Testis (tissue), 2 donors: ENCODE data around the gene MPL.

Source experiments
- CTCF ChIP-seq, 3 experiments: fragments of 450-650 bp in 2 of 3; fragments of 200-600 bp in 1 of 3; sonication (generic) in 1 of 3; IDR thresholded peaks; one replicate each; pipeline ENCODE4 v1.5.1; 2016 to 2019; ENCODE audit warnings: antibody characterized with exemption in 3 of 3, mild to moderate bottlenecking in 2 of 3, moderate library complexity in 1 of 3
- POLR2A ChIP-seq: fragments of 450-650 bp; IDR thresholded peaks from one replicate; pipeline ENCODE4 v1.6.1; 2017; ENCODE audit warnings: antibody characterized with exemption, mild to moderate bottlenecking, moderate library complexity

DNA sequence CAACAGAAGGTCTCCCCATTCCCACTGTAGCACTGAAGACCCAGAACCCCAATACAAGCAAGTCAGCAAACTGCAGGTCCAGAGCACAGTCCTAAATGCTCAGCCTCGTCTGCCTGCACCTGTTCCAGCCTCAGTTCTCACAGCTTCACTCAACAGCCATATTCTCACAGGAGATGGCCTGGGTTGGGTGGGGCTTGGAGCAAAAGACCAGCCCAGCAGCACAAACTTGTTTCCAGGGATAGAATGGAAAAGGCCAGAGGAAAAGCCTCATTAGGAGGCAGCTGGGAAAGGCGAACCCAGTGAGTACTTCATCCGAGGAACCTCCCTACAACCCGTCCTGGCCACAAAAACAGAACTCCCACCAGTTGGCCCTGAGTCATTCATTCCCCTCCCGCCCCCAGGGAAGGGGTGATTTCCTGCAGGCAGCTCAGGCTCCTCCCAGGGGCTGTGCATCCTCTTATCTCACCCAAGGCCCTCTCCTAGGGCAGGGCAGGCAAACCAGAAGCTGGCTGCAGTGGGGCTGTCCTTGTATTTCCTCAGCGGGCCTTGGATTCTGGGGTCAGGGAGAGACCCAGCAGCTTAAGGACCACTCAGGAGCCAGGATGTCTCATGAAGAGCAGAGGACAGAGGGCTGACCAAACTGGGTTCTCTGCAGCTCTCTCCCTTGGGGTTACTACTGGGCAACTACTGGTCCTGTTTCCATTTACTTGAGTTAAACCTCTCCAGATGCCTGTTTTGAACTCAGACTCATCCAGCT, 7.4 kb upstream of the MPL start:
- TF ChIP-seq CTCF (IDR thresholded peaks at IDR 0.05) (no peak), POLR2A (no peak)
